CD4-positive, alpha-beta T cell (primary cell): ENCODE measurements around the gene MED12L. TPM values are rescaled to one million over a fixed set of nuclear protein-coding genes. Genes with fewer than 3 reads are reported as not detected.

Experiments used
- ATAC-seq: fragments of 200-7000 bp; cut with Tn5 transposase; one replicate; pipeline ENCODE4 v1.10.0; 2022; ENCODE audit warnings: mild to moderate bottlenecking; ENCODE audit not compliant: poor library complexity
- CTCF ChIA-PET: fragments of 350-600 bp; sonication (Branson Sonifier 250); formaldehyde crosslinking; loops from one replicate; lab custom pipeline; 2021; ENCODE audit warnings: antibody characterized with exemption, inconsistent platforms; lab: Charles Lee
- POLR2A ChIA-PET: fragments of 350-600 bp; sonication (Branson Sonifier 250); formaldehyde crosslinking; loops from one replicate; lab custom pipeline; 2021; ENCODE audit warnings: antibody characterized with exemption, inconsistent platforms; lab: Charles Lee
- DNase-seq, 14 experiments: peaks; one replicate each; pipeline ENCODE4 v3.0.0-alpha.2; 2013 to 2020; ENCODE audit warnings: mixed read lengths in 2 of 14
- H3K27ac ChIP-seq, 2 donors: one replicate each; pipeline versions ENCODE4 v1.5.1 to v1.7.0; 2013; ENCODE audit warnings: low read length in 2 of 2, low read depth in 1 of 2, mild to moderate bottlenecking in 1 of 2
- H3K27me3 ChIP-seq, 2 experiments: 1 replicate in 1 of 2; 2 replicates in 1 of 2; pipeline versions ENCODE4 v1.6.1 to v1.7.0; 2013; ENCODE audit warnings: low read length in 2 of 2, control low read depth in 1 of 2, mild to moderate bottlenecking in 1 of 2, moderate library complexity in 1 of 2; ENCODE audit not compliant: insufficient read depth in 2 of 2, control insufficient read depth in 1 of 2
- H3K36me3 ChIP-seq: one replicate; pipeline ENCODE4 v1.6.1; 2013; ENCODE audit warnings: low read length, control low read depth; ENCODE audit not compliant: insufficient read depth
- H3K4me1 ChIP-seq: one replicate; pipeline ENCODE4 v1.6.1; 2013; ENCODE audit warnings: low read length, control low read depth; ENCODE audit not compliant: insufficient read depth
- H3K4me3 ChIP-seq: one replicate; pipeline ENCODE4 v1.5.1; 2013; ENCODE audit warnings: mild to moderate bottlenecking, low read length, moderate library complexity
- H3K9me3 ChIP-seq, 2 experiments: 1 replicate in 1 of 2; 2 replicates in 1 of 2; pipeline versions ENCODE4 v1.6.1 to v1.7.0; 2013; ENCODE audit warnings: low read length in 2 of 2, mild to moderate bottlenecking in 2 of 2, control low read depth in 1 of 2, moderate library complexity in 1 of 2; ENCODE audit not compliant: control insufficient read depth in 1 of 2, insufficient read depth in 1 of 2
- H3K27ac Mint-ChIP-seq: one replicate; pipeline ENCODE4 v1.8.0; 2020; ENCODE audit warnings: mixed read lengths
- H3K27me3 Mint-ChIP-seq: one replicate; pipeline ENCODE4 v1.8.0; 2021; ENCODE audit warnings: mixed read lengths
- H3K36me3 Mint-ChIP-seq: one replicate; pipeline ENCODE4 v1.8.0; 2021; ENCODE audit warnings: low read depth, mixed read lengths
- H3K4me1 Mint-ChIP-seq: one replicate; pipeline ENCODE4 v1.8.0; 2021; ENCODE audit warnings: low read depth, mixed read lengths
- H3K4me3 Mint-ChIP-seq: one replicate; pipeline ENCODE4 v1.8.0; 2020; ENCODE audit warnings: mild to moderate bottlenecking, mixed read lengths
- H3K9me3 Mint-ChIP-seq: one replicate; pipeline ENCODE4 v1.8.0; 2020; ENCODE audit warnings: mixed read lengths
- intact Hi-C, 2 experiments: fragments of 100-400 bp; cut with DNase I in 1 of 2; cut with micrococcal nuclease in 1 of 2; formaldehyde crosslinking; loops; one replicate each; pipeline versions ENCODE4 v1.15.1 to v1.9.0; 2023 to 2025; cut with DNase I, micrococcal nuclease
- total RNA-seq, 174 experiments: library from RNA in 2 of 174; stranded (reverse) in 2 of 174; gene quantifications; one replicate each; pipeline ENCODE4 v1.2.3 and lab custom pipeline; 2021 to 2026
- TF ChIP-seq, protein P1 (sequence below): fragments of 200-600 bp; IDR thresholded peaks from one replicate; pipeline ENCODE4 v1.8.0; 2022; ENCODE audit warnings: antibody characterized with exemption, mild to moderate bottlenecking

MED12L gene
- total RNA-seq, 2 experiments from 2014 or later: 0.39 to 0.49 TPM

DNA sequence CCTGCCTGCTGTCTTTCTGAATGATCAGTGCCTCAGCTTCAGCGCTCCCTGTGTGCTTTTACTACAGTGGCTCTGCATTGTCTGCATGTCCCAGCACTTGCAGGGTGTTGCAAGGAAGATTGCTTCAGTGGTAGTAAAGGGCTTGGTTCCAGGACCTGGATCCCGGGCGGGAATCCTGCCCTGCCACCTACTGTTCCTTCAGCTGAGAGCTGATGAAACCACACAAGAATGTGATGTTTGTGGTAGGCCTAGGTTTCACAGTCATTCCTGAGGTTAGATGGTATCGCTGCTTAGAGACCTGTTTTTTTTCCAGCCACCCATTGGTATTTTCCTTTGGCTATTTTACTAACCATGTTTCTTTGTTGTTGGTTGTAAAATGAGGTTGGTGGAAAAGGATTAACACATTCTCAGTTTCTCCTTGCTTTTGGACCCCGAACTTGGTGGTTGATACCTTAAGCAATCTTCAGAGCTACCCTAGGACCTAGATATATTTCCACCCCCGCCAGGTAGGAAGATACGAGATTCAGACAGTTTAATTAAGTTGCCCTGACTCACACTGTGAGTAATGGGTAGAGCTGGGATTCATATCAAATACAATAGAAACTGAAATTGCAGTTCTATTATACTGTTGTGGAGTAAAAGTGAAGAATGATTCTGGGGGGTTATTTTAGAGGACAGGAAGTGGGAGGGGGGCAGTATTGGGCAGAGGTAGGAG, 219.8 kb downstream of the MED12L start:
- Mint-ChIP-seq H3K4me3 (no peak overlapping the region), H3K9me3 (no peaks in the 10 kb centered on the region), H3K4me1 (peaks cover 5% of the 10 kb centered on the region), H3K36me3 (no peaks in the 10 kb centered on the region), H3K27ac (no peak overlapping the region), H3K27me3 (peaks cover 8% of the 10 kb centered on the region)
- TF ChIP-seq, protein P1, sequence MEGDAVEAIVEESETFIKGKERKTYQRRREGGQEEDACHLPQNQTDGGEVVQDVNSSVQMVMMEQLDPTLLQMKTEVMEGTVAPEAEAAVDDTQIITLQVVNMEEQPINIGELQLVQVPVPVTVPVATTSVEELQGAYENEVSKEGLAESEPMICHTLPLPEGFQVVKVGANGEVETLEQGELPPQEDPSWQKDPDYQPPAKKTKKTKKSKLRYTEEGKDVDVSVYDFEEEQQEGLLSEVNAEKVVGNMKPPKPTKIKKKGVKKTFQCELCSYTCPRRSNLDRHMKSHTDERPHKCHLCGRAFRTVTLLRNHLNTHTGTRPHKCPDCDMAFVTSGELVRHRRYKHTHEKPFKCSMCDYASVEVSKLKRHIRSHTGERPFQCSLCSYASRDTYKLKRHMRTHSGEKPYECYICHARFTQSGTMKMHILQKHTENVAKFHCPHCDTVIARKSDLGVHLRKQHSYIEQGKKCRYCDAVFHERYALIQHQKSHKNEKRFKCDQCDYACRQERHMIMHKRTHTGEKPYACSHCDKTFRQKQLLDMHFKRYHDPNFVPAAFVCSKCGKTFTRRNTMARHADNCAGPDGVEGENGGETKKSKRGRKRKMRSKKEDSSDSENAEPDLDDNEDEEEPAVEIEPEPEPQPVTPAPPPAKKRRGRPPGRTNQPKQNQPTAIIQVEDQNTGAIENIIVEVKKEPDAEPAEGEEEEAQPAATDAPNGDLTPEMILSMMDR: no peak
- CTCF ChIA-PET: no interaction called here
- no peak overlapping the region for H3K4me3 ChIP-seq
- intact Hi-C loops: no loop called here
- H3K36me3 ChIP-seq: no peaks in the 10 kb centered on the region
- H3K27ac ChIP-seq: no peak overlapping the region
- DNase-seq (peak in 2 of 14 experiments; percentile 16 to 19), ATAC-seq (no peak)
- no peaks in the 10 kb centered on the region for H3K9me3 ChIP-seq
- peaks cover 0 to 5% of the 10 kb centered on the region in 2 experiments for H3K27me3 ChIP-seq
- H3K4me1 ChIP-seq: peaks cover 4% of the 10 kb centered on the region
- POLR2A ChIA-PET: no interaction called here

- Histone ChIP-seq H3K4me3 (no peak overlapping the region), H3K9me3 (no peaks in the 10 kb centered on the region), H3K4me1 (peaks cover 4% of the 10 kb centered on the region), H3K36me3 (no peaks in the 10 kb centered on the region), H3K27me3 (no peaks in the 10 kb centered on the region), H3K27ac (no peak overlapping the region)
- CTCF ChIA-PET: no interaction called here
- TF ChIP-seq, protein P1: no peak
- DNase-seq: no peak
- Mint-ChIP-seq H3K4me1 (peaks cover 5% of the 10 kb centered on the region), H3K4me3 (no peak overlapping the region), H3K27me3 (peaks cover 8% of the 10 kb centered on the region), H3K27ac (no peak overlapping the region), H3K36me3 (no peaks in the 10 kb centered on the region), H3K9me3 (no peaks in the 10 kb centered on the region)
- intact Hi-C loops: no loop called here
- POLR2A ChIA-PET: no interaction called here
- ATAC-seq: no peak
These were observed 220.3 kb downstream of the MED12L start for GRCh38 chr3:151305775-151306151.

DNA sequence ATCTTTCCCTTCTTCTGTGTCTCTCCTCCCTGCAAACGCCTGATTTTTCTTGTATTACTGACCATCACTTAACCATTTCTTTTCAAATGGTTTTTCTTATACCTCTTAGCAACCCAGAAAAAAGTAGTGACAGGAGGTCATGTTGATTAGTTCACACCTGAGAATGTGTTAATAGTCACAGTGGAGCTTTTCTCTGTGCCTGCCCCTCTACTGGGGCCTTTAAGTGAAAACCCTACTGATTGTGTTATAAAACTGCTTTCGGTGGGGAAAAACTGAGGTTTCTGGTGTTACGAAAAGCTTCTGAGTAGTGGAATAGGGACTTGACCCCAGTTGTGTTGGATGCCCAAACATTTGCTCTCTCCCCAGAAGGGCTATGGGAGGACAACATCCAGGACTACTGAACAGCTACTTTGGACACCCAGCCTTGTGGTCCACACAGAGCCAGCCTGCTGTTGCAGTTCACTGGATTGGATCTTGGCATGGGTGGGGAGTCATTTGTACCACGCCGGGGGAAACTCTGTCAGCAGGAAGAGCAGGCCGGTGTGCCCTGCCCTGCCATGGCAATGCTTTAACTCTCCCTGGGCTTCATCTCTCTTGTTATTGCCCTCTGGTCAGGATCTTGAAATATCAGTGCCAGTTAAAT, 220.8 kb downstream of the MED12L start:
- ATAC-seq (no peak), DNase-seq (no peak)
- Mint-ChIP-seq H3K36me3 (no peaks in the 10 kb centered on the region), H3K4me1 (peaks cover 5% of the 10 kb centered on the region), H3K27ac (no peak overlapping the region), H3K4me3 (no peak overlapping the region), H3K9me3 (no peaks in the 10 kb centered on the region), H3K27me3 (peaks cover 8% of the 10 kb centered on the region)
- no peak overlapping the region for H3K27ac ChIP-seq
- H3K4me3 ChIP-seq: no peak overlapping the region
- TF ChIP-seq, protein P1: no peak
- intact Hi-C loops: no loop called here
- CTCF ChIA-PET: no interaction called here
- peaks cover 4% of the 10 kb centered on the region for H3K4me1 ChIP-seq
- no peaks in the 10 kb centered on the region for H3K9me3 ChIP-seq
- H3K27me3 ChIP-seq: no peaks in the 10 kb centered on the region
- POLR2A ChIA-PET: no interaction called here
- no peaks in the 10 kb centered on the region for H3K36me3 ChIP-seq
